Body of pancreas (tissue), 4 donors: ENCODE measurements around the gene CYSRT1. TPM values are rescaled to one million over a fixed set of nuclear protein-coding genes. Genes with fewer than 3 reads are reported as not detected.
"Not testable (repeated sequence)": the region's sequence is repeated elsewhere in the genome, so short reads cannot be mapped to it uniquely, and the experiment has no call there.

Experiments used
- ATAC-seq: fragments of 150-250 bp; one replicate; pipeline ENCODE4 v1.9.1; 2016
- DNase-seq, 4 donors: peaks; one replicate each; pipeline ENCODE4 v3.0.0-alpha.2; 2019
- H3K27ac ChIP-seq, 4 donors: fragments of 200-600 bp; sonication (generic); 1 replicate in 3 of 4; 2 replicates in 1 of 4; pipeline versions ENCODE4 v1.5.1 to v1.6.1; 2016 to 2019; ENCODE audit warnings: mild to moderate bottlenecking in 1 of 4, mixed read lengths in 1 of 4, moderate library complexity in 1 of 4
- H3K27me3 ChIP-seq, 2 donors: fragments of 200-600 bp; sonication (generic); one replicate each; pipeline ENCODE4 v1.6.0; 2016; ENCODE audit warnings: mild to moderate bottlenecking in 1 of 2
- H3K36me3 ChIP-seq, 2 donors: fragments of 200-600 bp; sonication (generic); replicated peaks in 1 of 2; 2 replicates each; pipeline ENCODE4 v1.5.1; 2016; ENCODE audit warnings: low read depth in 2 of 2; ENCODE audit not compliant: insufficient read depth in 1 of 2
- H3K4me1 ChIP-seq: fragments of 200-600 bp; sonication (generic); one replicate; pipeline ENCODE4 v1.6.0; 2016
- H3K4me3 ChIP-seq, 2 donors: fragments of 200-600 bp; sonication (generic); 1 replicate in 1 of 2; 2 replicates in 1 of 2; pipeline ENCODE4 v1.5.1; 2016 to 2019
- H3K9me3 ChIP-seq, 3 donors: fragments of 200-600 bp; sonication (generic); 1 replicate in 2 of 3; 2 replicates in 1 of 3; pipeline ENCODE4 v1.5.1; 2016
- POLR2A ChIP-seq, 3 donors: fragments of 450-650 bp; IDR thresholded peaks; one replicate each; pipeline ENCODE4 v1.6.1; 2016; ENCODE audit warnings: antibody characterized with exemption in 3 of 3, mild to moderate bottlenecking in 2 of 3
- WGBS, 2 donors: methylation state at CpG; one replicate each; pipeline ENCODE4 v1.1.5; 2017; 5-methylcytosine and 5-hydroxymethylcytosine counted together
- intact Hi-C: fragments of 100-400 bp; cut with DNase I; formaldehyde crosslinking; loops from one replicate; pipeline ENCODE4 v1.15.1; 2023
- total RNA-seq, 2 donors: library from RNA; depleted of rRNA; stranded (reverse); fragments of >200 nt; gene quantifications; one replicate each; pipeline ENCODE4 v1.1.0, GENCODE V29; 2016
- TF ChIP-seq, protein P1 (sequence below), 7 experiments: fragments of 450-650 bp in 4 of 7; fragments of 200-600 bp in 3 of 7; sonication (generic) in 3 of 7; IDR thresholded peaks; one replicate each; pipeline ENCODE4 v1.5.1; 2016 to 2019; ENCODE audit warnings: antibody characterized with exemption in 7 of 7

The CYSRT1 gene
- total RNA-seq, 2 donors from 2014 or later = not detected

DNA sequence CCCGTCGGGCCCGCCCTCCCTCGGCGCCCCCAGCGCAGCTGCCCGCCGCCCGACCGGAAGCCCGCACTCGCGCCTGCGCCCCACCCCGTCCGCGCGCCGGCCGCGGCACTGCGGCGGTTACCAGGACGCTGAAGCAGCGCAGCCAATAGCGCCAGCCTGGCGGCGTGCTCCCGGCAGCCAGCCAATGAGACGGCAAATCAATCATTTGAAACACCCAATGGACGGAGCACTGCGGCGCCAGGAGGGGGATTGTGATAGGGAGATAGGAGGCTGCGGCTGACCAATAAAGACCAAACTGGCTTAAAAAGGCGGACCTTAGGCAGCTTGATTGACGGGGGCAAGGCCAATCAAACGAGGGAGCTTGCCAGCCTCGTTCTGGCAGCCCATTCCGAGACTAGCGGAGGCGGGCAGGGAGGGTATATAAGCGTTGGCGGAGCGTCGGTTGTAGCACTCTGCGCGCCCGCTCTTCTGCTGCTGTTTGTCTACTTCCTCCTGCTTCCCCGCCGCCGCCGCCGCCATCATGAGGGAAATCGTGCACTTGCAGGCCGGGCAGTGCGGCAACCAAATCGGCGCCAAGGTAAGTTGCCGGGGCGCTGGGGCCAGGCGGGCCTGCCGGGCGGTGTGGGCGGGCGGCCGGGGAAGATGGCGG is 16.0 kb downstream of the CYSRT1 start, which contains the start of gene TUBB4B:
Gene TUBB4B, plus strand, starts transcription at position 447 of the 649 bp plus-strand sequence. Its CDS starts 74 bp downstream, at position 521.
- peak within 1 kb of the TSS; percentile 71 to 73 for H3K4me3 ChIP-seq
- H3K27ac ChIP-seq = peak within 1 kb of the TSS; percentile 89 to 98 (median 96)
- no peaks in the 10 kb centered on the region for H3K27me3 ChIP-seq
- ATAC-seq (peak; percentile 85), DNase-seq (peak; percentile 99 to 100 (median 100))
- TF ChIP-seq, protein P1, sequence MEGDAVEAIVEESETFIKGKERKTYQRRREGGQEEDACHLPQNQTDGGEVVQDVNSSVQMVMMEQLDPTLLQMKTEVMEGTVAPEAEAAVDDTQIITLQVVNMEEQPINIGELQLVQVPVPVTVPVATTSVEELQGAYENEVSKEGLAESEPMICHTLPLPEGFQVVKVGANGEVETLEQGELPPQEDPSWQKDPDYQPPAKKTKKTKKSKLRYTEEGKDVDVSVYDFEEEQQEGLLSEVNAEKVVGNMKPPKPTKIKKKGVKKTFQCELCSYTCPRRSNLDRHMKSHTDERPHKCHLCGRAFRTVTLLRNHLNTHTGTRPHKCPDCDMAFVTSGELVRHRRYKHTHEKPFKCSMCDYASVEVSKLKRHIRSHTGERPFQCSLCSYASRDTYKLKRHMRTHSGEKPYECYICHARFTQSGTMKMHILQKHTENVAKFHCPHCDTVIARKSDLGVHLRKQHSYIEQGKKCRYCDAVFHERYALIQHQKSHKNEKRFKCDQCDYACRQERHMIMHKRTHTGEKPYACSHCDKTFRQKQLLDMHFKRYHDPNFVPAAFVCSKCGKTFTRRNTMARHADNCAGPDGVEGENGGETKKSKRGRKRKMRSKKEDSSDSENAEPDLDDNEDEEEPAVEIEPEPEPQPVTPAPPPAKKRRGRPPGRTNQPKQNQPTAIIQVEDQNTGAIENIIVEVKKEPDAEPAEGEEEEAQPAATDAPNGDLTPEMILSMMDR (IDR thresholded peaks at IDR 0.05) = no peak
- peak; percentile 100 for TF ChIP-seq POLR2A (IDR thresholded peaks at IDR 0.05)
- peaks cover 62% of the 10 kb centered on the region for H3K4me1 ChIP-seq
- intact Hi-C loops = no loop called here
- no peaks in the 10 kb centered on the region for H3K9me3 ChIP-seq
- 0 to 1% methylated on average over 6 to 64 of the region's 67 CpGs for WGBS, 2 donors
- no peaks in the 10 kb centered on the region for H3K36me3 ChIP-seq

DNA sequence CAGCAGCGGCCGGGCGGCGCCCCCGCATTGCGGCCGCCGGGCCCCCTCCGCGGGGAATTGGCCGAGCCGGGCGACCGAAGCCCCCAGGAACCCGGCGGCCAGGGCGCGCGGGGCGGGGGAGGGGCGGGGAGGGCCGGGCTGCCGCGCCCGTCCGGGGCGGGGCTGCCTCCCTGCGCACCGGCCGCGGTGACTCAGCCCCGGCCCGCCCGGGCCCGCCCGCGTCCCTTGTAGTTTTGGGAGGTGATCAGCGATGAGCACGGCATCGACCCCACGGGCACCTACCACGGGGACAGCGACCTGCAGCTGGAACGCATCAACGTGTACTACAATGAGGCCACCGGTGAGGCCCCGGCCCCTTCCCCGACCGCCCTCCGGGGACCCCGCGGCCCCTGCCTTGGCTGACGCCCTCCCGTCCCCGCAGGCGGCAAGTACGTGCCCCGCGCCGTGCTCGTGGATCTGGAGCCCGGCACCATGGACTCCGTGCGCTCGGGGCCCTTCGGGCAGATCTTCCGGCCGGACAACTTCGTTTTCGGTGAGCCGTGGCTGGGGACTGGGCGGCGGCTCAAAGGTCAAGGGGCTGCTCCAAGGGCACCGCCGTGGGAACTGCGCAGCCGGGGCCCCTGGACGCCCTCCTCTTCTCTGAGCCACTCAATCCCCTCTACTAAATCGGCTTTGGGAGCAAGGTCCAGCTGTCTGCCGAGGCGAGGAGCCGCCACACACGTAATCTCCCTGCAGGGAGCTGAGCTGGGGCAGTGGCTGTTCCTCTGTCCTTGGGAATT is 16.7 kb downstream of the CYSRT1 start:
- Histone ChIP-seq H3K4me1 (peaks cover 55% of the 10 kb centered on the region), H3K36me3 (no peaks in the 10 kb centered on the region), H3K4me3 (peak overlapping the region; percentile 71 to 73), H3K27ac (peak overlapping the region; percentile 87 to 97 (median 92)), H3K9me3 (no peaks in the 10 kb centered on the region), H3K27me3 (no peaks in the 10 kb centered on the region)
- DNase-seq (peak; percentile 80 to 90 (median 88)), ATAC-seq (peak; percentile 43)
- WGBS, 2 donors = 2% methylated on average over 54 of the region's 83 CpGs; no CpG with 5 or more reads in 1 of the 2 donors
- TF ChIP-seq, protein P1 (IDR thresholded peaks at IDR 0.05) = no peak
- TF ChIP-seq POLR2A (IDR thresholded peaks at IDR 0.05) = peak; percentile 47 to 75 (median 71)
- intact Hi-C loops = no loop called here

DNA sequence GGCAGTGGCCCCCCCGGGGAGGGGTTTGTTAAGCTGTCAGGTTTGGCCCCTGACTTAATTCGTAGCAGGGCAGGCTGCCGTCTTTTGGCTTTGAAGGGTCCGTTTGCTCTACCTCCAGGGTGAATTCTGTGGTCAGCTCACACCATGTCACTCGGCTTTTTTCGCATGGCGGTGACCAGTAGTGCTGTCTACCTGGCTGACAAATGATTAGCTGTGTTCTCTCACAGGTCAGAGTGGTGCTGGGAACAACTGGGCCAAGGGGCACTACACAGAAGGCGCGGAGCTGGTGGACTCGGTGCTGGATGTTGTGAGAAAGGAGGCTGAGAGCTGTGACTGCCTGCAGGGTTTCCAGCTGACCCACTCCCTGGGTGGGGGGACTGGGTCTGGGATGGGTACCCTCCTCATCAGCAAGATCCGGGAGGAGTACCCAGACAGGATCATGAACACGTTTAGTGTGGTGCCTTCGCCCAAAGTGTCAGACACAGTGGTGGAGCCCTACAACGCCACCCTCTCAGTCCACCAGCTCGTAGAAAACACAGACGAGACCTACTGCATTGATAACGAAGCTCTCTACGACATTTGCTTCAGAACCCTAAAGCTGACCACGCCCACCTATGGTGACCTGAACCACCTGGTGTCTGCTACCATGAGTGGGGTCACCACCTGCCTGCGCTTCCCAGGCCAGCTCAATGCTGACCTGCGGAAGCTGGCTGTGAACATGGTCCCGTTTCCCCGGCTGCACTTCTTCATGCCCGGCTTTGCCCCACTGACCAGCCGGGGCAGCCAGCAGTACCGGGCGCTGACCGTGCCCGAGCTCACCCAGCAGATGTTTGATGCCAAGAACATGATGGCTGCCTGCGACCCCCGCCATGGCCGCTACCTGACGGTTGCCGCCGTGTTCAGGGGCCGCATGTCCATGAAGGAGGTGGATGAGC is 17.6 kb downstream of the CYSRT1 start:
- H3K27ac ChIP-seq = peak overlapping the region; percentile 87 to 97 (median 92)
- TF ChIP-seq POLR2A (IDR thresholded peaks at IDR 0.05) = peak in 1 of 3 donors; percentile 17
- TF ChIP-seq, protein P1 (IDR thresholded peaks at IDR 0.05) = no peak
- no peaks in the 10 kb centered on the region for H3K36me3 ChIP-seq
- DNase-seq = peak in 1 of 4 donors; percentile 39
- H3K9me3 ChIP-seq = no peaks in the 10 kb centered on the region
- H3K27me3 ChIP-seq = no peaks in the 10 kb centered on the region
- peaks cover 47% of the 10 kb centered on the region for H3K4me1 ChIP-seq
- ATAC-seq = no peak
- H3K4me3 ChIP-seq = peak overlapping the region; percentile 71 to 73
- intact Hi-C loops = no loop called here
- WGBS, 2 donors = 35 to 70% methylated on average over 8 to 36 of the region's 36 CpGs

DNA sequence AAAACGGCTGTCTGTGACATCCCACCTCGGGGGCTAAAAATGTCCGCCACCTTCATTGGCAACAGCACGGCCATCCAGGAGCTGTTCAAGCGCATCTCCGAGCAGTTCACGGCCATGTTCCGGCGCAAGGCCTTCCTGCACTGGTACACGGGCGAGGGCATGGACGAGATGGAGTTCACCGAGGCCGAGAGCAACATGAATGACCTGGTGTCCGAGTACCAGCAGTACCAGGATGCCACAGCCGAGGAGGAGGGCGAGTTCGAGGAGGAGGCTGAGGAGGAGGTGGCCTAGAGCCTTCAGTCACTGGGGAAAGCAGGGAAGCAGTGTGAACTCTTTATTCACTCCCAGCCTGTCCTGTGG is 18.3 kb downstream of the CYSRT1 start:
- ATAC-seq, intact Hi-C loops, H3K9me3 ChIP-seq, H3K4me3 ChIP-seq, DNase-seq, H3K27me3 ChIP-seq, H3K36me3 ChIP-seq: not testable (repeated sequence)
- Histone ChIP-seq H3K27ac (peak overlapping the region; percentile 87 to 97 (median 92)), H3K4me1 (peaks cover 40% of the 10 kb centered on the region)
- 46 to 56% methylated on average over 16 to 18 of the region's 18 CpGs for WGBS, 2 donors
